ENCODE results near the gene LGALS13. TPM values are rescaled to one million over a fixed set of nuclear protein-coding genes. Genes with fewer than 3 reads are reported as not detected.

Gene LGALS13
- total RNA-seq, 1 experiment from 2014 or later, result not detected

DNA sequence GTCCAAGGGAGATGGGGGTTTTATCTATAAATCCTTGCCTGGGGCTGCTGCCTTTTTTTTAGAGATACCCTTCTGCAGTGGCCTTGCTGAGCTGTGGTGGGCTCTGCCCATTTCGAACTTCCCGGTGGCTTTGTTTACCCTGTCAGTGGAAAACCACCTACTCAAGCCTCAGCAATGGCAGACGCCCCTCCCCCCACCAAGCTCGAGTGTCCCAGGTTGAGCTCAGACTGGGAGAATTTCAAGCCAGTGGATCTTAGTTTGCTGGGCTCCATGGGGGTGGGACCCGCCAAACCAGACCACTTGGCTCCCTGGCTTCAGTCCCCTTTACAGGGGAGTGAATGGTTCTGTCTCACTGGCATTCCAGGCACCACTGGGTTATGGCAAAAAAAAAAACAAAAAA lies 21.6 kb downstream of the LGALS13 start:
- no peak overlapping the region for H3K4me3 Mint-ChIP-seq
- no peak overlapping the region for H3T11ph ChIP-seq (ENCODE audit: low read length)
- no peak overlapping the region for H3K23ac ChIP-seq (ENCODE audit: insufficient read length, low read depth, low read length)
- no peak overlapping the region for H2BK5ac ChIP-seq (ENCODE audit: insufficient read length, low read length)
- no peak overlapping the region for H3K9ac ChIP-seq (ENCODE audit: extremely low read depth, insufficient read length, low read length)
- DNase-seq, result no peak
- no peaks in the 10 kb centered on the region for H3K9me3 Mint-ChIP-seq
- no peaks in the 10 kb centered on the region for H3K79me1 ChIP-seq (ENCODE audit: insufficient read depth, low read depth, low read length, poor library complexity, severe bottlenecking)
- H3K56ac ChIP-seq (ENCODE audit: insufficient read length, low read depth, low read length), result no peak overlapping the region
- no peak overlapping the region for H3K4me2 ChIP-seq (ENCODE audit: insufficient read depth, insufficient read length, low read length)
- H3K27ac ChIP-seq (ENCODE audit: insufficient read length, low read depth, low read length), result no peak overlapping the region
- no peak overlapping the region for H3K14ac ChIP-seq (ENCODE audit: insufficient read depth, low read length)
- no peak overlapping the region for H2BK12ac ChIP-seq (ENCODE audit: insufficient read length, low read depth, low read length)
- no peaks in the 10 kb centered on the region for H3K79me2 ChIP-seq (ENCODE audit: insufficient read depth, low read length)
- H3K9me3 ChIP-seq (ENCODE audit: control insufficient read depth, low read depth, low read length), result no peaks in the 10 kb centered on the region
- no peak overlapping the region; a peak in 1 of 7 replicates for H3K27ac Mint-ChIP-seq
- no peaks in the 10 kb centered on the region for H3K27me3 ChIP-seq (ENCODE audit: insufficient read depth, low read length)
- H4K5ac ChIP-seq (ENCODE audit: insufficient read length, low read depth, low read length), result no peak overlapping the region
- peaks cover 29% of the 10 kb centered on the region for H3K27me3 Mint-ChIP-seq (ENCODE audit: low read depth)
- no peaks in the 10 kb centered on the region for H4K20me1 ChIP-seq (ENCODE audit: control insufficient read depth, insufficient read depth, insufficient read length)
- H3K36me3 Mint-ChIP-seq (ENCODE audit: insufficient read depth in 1 of 3, low read depth in 3 of 3), result no peaks in the 10 kb centered on the region
- H3K4me1 Mint-ChIP-seq, result peaks cover 6 to 14% of the 10 kb centered on the region in 2 experiments
- H2AK5ac ChIP-seq (ENCODE audit: insufficient read length, low read length), result no peak overlapping the region
- TF ChIP-seq, protein P1, sequence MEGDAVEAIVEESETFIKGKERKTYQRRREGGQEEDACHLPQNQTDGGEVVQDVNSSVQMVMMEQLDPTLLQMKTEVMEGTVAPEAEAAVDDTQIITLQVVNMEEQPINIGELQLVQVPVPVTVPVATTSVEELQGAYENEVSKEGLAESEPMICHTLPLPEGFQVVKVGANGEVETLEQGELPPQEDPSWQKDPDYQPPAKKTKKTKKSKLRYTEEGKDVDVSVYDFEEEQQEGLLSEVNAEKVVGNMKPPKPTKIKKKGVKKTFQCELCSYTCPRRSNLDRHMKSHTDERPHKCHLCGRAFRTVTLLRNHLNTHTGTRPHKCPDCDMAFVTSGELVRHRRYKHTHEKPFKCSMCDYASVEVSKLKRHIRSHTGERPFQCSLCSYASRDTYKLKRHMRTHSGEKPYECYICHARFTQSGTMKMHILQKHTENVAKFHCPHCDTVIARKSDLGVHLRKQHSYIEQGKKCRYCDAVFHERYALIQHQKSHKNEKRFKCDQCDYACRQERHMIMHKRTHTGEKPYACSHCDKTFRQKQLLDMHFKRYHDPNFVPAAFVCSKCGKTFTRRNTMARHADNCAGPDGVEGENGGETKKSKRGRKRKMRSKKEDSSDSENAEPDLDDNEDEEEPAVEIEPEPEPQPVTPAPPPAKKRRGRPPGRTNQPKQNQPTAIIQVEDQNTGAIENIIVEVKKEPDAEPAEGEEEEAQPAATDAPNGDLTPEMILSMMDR (conservative IDR thresholded peaks at IDR 0.05), result no peak
- no peak overlapping the region for H3K18ac ChIP-seq (ENCODE audit: insufficient read length, low read depth, low read length)
- WGBS (ENCODE audit: extremely low coverage, insufficient read length, low lambda C conversion rate), result no CpG with 5 or more reads among the region's 5 CpGs
- no peak overlapping the region for H2BK15ac ChIP-seq (ENCODE audit: low read depth, low read length)
- no peaks in the 10 kb centered on the region for H3K4me1 ChIP-seq (ENCODE audit: insufficient read depth, low read length)
- no peak overlapping the region for H2BK120ac ChIP-seq (ENCODE audit: low read depth, low read length, poor library complexity, severe bottlenecking)
- H2BK20ac ChIP-seq (ENCODE audit: low read depth, low read length, poor library complexity, severe bottlenecking), result no peak overlapping the region
- H3K4ac ChIP-seq (ENCODE audit: low read depth, low read length), result no peak overlapping the region
- H4K8ac ChIP-seq (replicated peaks; ENCODE audit: insufficient read length, low read depth, low read length), result no peak overlapping the region
- H2AFZ ChIP-seq (ENCODE audit: low read length), result no peak overlapping the region
- H3K23me2 ChIP-seq (ENCODE audit: insufficient read length, low read depth, low read length, poor library complexity, severe bottlenecking), result no peaks in the 10 kb centered on the region
- no peak overlapping the region for H4K91ac ChIP-seq (ENCODE audit: insufficient read length, low read depth, low read length)
